Endodermal cell (in vitro differentiated cells): ENCODE measurements around the gene FAM13A. TPM values are rescaled to one million over a fixed set of nuclear protein-coding genes. Genes with fewer than 3 reads are reported as not detected.
A peak's percentile ranks its signal among the peaks of the same experiment; 100 is the strongest.

ENCODE experiments used
- DNase-seq: peaks from one replicate; pipeline ENCODE4 v3.0.0-alpha.2; 2017
- H3K27ac ChIP-seq: 2 replicates; pipeline ENCODE4 v1.5.1; 2013; ENCODE audit warnings: mild to moderate bottlenecking, low read depth, low read length, moderate library complexity
- H3K27me3 ChIP-seq: 2 replicates; pipeline ENCODE4 v1.6.1; 2013; ENCODE audit warnings: mild to moderate bottlenecking, low read length, moderate library complexity; ENCODE audit not compliant: insufficient read depth, control insufficient read depth, poor library complexity, severe bottlenecking
- H3K36me3 ChIP-seq: 2 replicates; pipeline ENCODE4 v1.7.0; 2013; ENCODE audit warnings: mild to moderate bottlenecking, low read length, moderate library complexity; ENCODE audit not compliant: control insufficient read depth, insufficient read depth
- H3K4me1 ChIP-seq: one replicate; pipeline ENCODE4 v1.7.0; 2013; ENCODE audit warnings: low read length; ENCODE audit not compliant: control insufficient read depth, insufficient read depth
- H3K4me3 ChIP-seq: 2 replicates; pipeline ENCODE4 v1.5.1; 2013; ENCODE audit warnings: mild to moderate bottlenecking, low read length, moderate library complexity
- H3K9ac ChIP-seq: 2 replicates; pipeline ENCODE4 v1.6.1; 2013; ENCODE audit warnings: mild to moderate bottlenecking, low read length, moderate library complexity; ENCODE audit not compliant: poor library complexity, severe bottlenecking; ENCODE audit errors: extremely low read depth
- H3K9me3 ChIP-seq: 2 replicates; pipeline ENCODE4 v1.6.1; 2013; ENCODE audit warnings: mild to moderate bottlenecking, low read length, moderate library complexity; ENCODE audit not compliant: control insufficient read depth
- H3K27ac Mint-ChIP-seq: 2 replicates; pipeline ENCODE4 v1.8.0; 2020; ENCODE audit warnings: mixed read lengths
- H3K27me3 Mint-ChIP-seq: 2 replicates; pipeline ENCODE4 v1.8.0; 2021; ENCODE audit warnings: mild to moderate bottlenecking, mixed read lengths; ENCODE audit not compliant: insufficient read depth
- H3K36me3 Mint-ChIP-seq: 2 replicates; pipeline ENCODE4 v1.8.0; 2020; ENCODE audit warnings: low read depth, mixed read lengths
- H3K4me1 Mint-ChIP-seq: 2 replicates; pipeline ENCODE4 v1.8.0; 2020; ENCODE audit warnings: mixed read lengths
- H3K4me3 Mint-ChIP-seq: 2 replicates; pipeline ENCODE4 v1.8.0; 2020; ENCODE audit warnings: mild to moderate bottlenecking, moderate library complexity, mixed read lengths
- H3K9me3 Mint-ChIP-seq: 2 replicates; pipeline ENCODE4 v1.8.0; 2020; ENCODE audit warnings: mild to moderate bottlenecking, mixed read lengths
- CTCF ChIP-seq: fragments of 200-600 bp; sonication (generic); conservative IDR thresholded peaks from 2 replicates; pipeline ENCODE4 v1.5.0; 2021; ENCODE audit warnings: antibody characterized with exemption, mild to moderate bottlenecking
- WGBS, 2 experiments: methylation state at CpG; one replicate each; pipeline versions ENCODE4 v1.1.5 to v1.1.7; 2013; ENCODE audit warnings: missing lambda C conversion rate in 2 of 2, mixed read lengths in 1 of 2; ENCODE audit not compliant: insufficient coverage in 1 of 2, insufficient read length in 1 of 2; 5-methylcytosine and 5-hydroxymethylcytosine counted together
- total RNA-seq, 2 donors: library from RNA; stranded (reverse); fragmentation: NEBNext Ultra II Directional in 1 of 2; extraction: Animal tissue kit (Norgen Biotek cat#: 25700) in 1 of 2; gene quantifications; 2 replicates in 1 of 2; 3 replicates in 1 of 2; pipeline ENCODE4 v1.2.1, GENCODE V29; 2021

Gene FAM13A
- total RNA-seq, 2 donors from 2014 or later = 13.6 to 17.0 TPM

- Histone ChIP-seq H3K9me3 (no peaks in the 10 kb centered on the region), H3K4me3 (no peak overlapping the region), H3K36me3 (no peaks in the 10 kb centered on the region), H3K4me1 (no peaks in the 10 kb centered on the region), H3K27me3 (no peaks in the 10 kb centered on the region), H3K27ac (no peak overlapping the region), H3K9ac (no peak overlapping the region)
- H3K36me3 Mint-ChIP-seq = no peaks in the 10 kb centered on the region
- H3K4me1 Mint-ChIP-seq = peaks cover 9% of the 10 kb centered on the region
- H3K27ac Mint-ChIP-seq = no peak overlapping the region
- H3K27me3 Mint-ChIP-seq = no peaks in the 10 kb centered on the region
- H3K4me3 Mint-ChIP-seq = no peak overlapping the region
- H3K9me3 Mint-ChIP-seq = no peaks in the 10 kb centered on the region
- DNase-seq = peak; percentile 65
- no peak for TF ChIP-seq CTCF
- 82 to 96% methylated on average over 5 to 14 of the region's 14 CpGs for WGBS, 2 experiments
Observed at GRCh38 chr4:88737307-88737941, 319.6 kb downstream of the FAM13A start.

GRCh38 chr4:88736264-88736663 lies 320.7 kb downstream of the FAM13A start:
- no peak for TF ChIP-seq CTCF
- H3K9ac ChIP-seq = no peak overlapping the region
- WGBS, 2 experiments = 82 to 96% methylated on average over 2 to 3 of the region's 3 CpGs
- no peaks in the 10 kb centered on the region for H3K9me3 ChIP-seq
- no peaks in the 10 kb centered on the region for H3K27me3 Mint-ChIP-seq
- no peaks in the 10 kb centered on the region for H3K9me3 Mint-ChIP-seq
- H3K4me1 ChIP-seq = no peaks in the 10 kb centered on the region
- no peak for DNase-seq
- H3K27ac ChIP-seq = no peak overlapping the region
- H3K4me1 Mint-ChIP-seq = peaks cover 9% of the 10 kb centered on the region
- no peak overlapping the region for H3K27ac Mint-ChIP-seq
- no peaks in the 10 kb centered on the region for H3K36me3 ChIP-seq
- H3K27me3 ChIP-seq = no peaks in the 10 kb centered on the region
- no peak overlapping the region for H3K4me3 ChIP-seq
- H3K4me3 Mint-ChIP-seq = no peak overlapping the region
- H3K36me3 Mint-ChIP-seq = peaks cover under 1% of the 10 kb centered on the region

GRCh38 chr4:88735564-88735963 lies 321.4 kb downstream of the FAM13A start:
- WGBS, 2 experiments = 86% methylated on average over 1 of the region's 1 CpG; no CpG with 5 or more reads in 1 of the 2 experiments

More at GRCh38 chr4:88735564-88735963, 321.4 kb downstream of the FAM13A start:
- no peaks in the 10 kb centered on the region for H3K9me3 ChIP-seq
- Mint-ChIP-seq H3K9me3 (no peaks in the 10 kb centered on the region), H3K36me3 (peaks cover 8% of the 10 kb centered on the region), H3K4me3 (no peak overlapping the region), H3K27ac (no peak overlapping the region), H3K27me3 (no peaks in the 10 kb centered on the region), H3K4me1 (peaks cover 9% of the 10 kb centered on the region)
- no peak overlapping the region for H3K4me3 ChIP-seq
- TF ChIP-seq CTCF = no peak
- DNase-seq = no peak
- H3K27me3 ChIP-seq = no peaks in the 10 kb centered on the region
- H3K36me3 ChIP-seq = no peaks in the 10 kb centered on the region
- no peak overlapping the region for H3K9ac ChIP-seq
- no peaks in the 10 kb centered on the region for H3K4me1 ChIP-seq
- no peak overlapping the region for H3K27ac ChIP-seq
